Measurements from ENCODE around the gene PDZD2.

PDZD2 gene

DNA sequence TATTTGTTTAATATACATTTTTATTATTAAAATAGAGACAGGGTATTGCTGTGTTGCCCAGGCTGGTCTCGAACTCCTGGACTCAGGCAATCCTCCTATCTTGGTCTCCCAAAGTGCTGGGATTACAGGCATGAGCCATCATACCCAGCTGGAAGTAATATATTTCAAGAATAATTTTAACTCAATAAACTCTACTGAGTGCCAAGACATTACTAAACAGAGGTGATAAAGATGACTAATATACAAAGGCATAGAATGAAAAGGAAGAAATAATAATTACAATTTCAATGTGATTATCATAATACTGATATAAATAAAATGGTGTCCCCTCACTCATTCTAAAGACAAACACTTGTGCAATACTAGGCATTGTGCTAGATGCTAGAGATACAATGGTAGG, 521.3 kb downstream of the PDZD2 start:
- Histone ChIP-seq H3K27ac (ENCODE audit: low read length) (no peak overlapping the region), H3K4me1 (ENCODE audit: low read length) (peaks cover 20% of the 10 kb centered on the region), H3K36me3 (replicated peaks; ENCODE audit: low read depth, low read length) (peaks cover 14% of the 10 kb centered on the region), H3K79me2 (ENCODE audit: low read length) (peaks cover 98% of the 10 kb centered on the region), H3K27me3 (ENCODE audit: low read depth, low read length) (no peaks in the 10 kb centered on the region), H3K4me3 (ENCODE audit: low read length) (no peak overlapping the region), H4K20me1 (ENCODE audit: insufficient read depth, low read length) (peaks cover 68% of the 10 kb centered on the region), H2AFZ (ENCODE audit: low read depth, low read length) (no peak overlapping the region), H3K4me2 (ENCODE audit: low read length) (no peak overlapping the region), H3K9ac (ENCODE audit: low read length) (no peak overlapping the region), H3K9me3 (ENCODE audit: insufficient read depth, low read length) (no peaks in the 10 kb centered on the region)
- TF ChIP-seq, protein P1, sequence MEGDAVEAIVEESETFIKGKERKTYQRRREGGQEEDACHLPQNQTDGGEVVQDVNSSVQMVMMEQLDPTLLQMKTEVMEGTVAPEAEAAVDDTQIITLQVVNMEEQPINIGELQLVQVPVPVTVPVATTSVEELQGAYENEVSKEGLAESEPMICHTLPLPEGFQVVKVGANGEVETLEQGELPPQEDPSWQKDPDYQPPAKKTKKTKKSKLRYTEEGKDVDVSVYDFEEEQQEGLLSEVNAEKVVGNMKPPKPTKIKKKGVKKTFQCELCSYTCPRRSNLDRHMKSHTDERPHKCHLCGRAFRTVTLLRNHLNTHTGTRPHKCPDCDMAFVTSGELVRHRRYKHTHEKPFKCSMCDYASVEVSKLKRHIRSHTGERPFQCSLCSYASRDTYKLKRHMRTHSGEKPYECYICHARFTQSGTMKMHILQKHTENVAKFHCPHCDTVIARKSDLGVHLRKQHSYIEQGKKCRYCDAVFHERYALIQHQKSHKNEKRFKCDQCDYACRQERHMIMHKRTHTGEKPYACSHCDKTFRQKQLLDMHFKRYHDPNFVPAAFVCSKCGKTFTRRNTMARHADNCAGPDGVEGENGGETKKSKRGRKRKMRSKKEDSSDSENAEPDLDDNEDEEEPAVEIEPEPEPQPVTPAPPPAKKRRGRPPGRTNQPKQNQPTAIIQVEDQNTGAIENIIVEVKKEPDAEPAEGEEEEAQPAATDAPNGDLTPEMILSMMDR (IDR thresholded peaks at IDR 0.05; ENCODE audit: low read depth, low read length) = no peak
- no peak for TF ChIP-seq EZH2phosphoT487 (IDR thresholded peaks at IDR 0.05; ENCODE audit: low read depth)

All from OCI-LY3 (cell line).